NCI-H526 treated with DMSO at 0.1 percent for 48 hours (cell line): ENCODE results near the gene CACFD1.

Experiments
- DNase-seq: peaks from one replicate; lab custom pipeline; 2025; lab: John Stamatoyannopoulos, UW

Gene CACFD1

DNA sequence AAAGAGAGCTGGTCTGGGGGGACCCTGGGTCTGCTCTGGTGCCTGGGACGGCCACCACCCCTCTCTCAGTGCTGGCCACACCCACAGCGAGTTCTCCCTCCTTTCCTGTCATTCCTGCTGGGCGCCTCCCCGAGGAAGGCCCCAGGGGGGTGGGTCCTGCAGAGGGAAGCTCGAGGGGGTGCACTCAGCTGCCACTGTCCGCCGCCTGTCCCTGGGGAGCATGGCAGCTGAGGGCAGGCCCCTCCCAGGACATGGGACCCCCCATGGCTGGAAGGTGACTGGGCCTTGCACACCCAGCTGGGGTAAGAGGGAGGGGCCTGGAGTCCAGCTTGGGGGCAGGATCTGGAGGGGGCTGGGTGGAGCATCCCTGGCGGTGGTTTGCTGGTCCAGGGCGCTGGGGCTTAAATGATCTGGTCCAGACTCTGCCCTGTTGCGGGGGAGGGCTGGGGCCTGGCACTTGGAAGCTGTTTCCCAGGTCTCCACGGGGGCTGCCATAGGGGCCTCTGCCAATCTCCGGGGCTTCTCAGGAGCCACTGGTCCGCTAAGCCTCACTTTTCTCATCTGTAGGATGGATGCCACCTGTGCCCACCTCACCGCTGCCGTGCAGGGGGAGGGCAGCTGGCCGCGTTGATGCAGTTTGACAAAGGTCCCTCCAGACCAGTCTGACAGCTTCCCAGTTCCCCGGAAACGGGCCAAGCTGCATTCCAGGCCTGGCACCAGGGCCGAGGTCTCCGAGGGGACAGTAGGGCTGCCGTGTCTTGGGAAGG, 25.1 kb downstream of the CACFD1 start:
- no peak for DNase-seq

- DNase-seq: no peak
Observed at GRCh38 chr9:133485531-133486260, 25.9 kb downstream of the CACFD1 start.

GRCh38 chr9:133487331-133487725, 27.6 kb downstream of the CACFD1 start:
- DNase-seq: no peak

DNA sequence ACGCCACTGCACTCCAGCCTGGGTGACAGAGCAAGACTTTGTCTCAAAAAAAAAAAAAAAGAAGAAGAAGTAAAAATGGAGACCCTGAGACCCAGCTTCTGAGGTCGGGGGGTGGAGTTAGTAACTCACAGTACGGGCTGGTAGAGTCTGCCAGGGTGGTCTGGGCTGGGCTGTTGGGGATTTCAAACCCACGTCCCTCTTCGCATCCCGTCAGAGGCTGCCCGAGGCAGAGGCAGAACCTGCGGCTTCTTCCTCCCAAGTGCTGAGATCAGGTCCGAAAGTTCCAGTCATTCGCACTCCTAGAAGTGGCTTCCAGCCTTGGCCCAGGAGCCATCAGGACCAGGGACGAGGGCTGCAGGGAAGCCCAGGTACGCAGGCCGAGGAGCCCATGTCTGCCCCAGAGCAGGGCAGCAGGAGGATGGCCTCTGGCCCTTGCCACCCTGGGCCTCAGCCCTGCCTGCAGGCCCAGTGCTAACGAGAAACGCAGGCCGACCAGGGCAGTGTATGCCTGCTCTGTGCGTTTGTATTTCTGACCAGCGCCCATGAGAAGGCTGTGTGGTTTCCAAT, 29.0 kb downstream of the CACFD1 start:
- no peak for DNase-seq

- no peak for DNase-seq
Observed at GRCh38 chr9:133489253-133490190, 29.7 kb downstream of the CACFD1 start.

DNA sequence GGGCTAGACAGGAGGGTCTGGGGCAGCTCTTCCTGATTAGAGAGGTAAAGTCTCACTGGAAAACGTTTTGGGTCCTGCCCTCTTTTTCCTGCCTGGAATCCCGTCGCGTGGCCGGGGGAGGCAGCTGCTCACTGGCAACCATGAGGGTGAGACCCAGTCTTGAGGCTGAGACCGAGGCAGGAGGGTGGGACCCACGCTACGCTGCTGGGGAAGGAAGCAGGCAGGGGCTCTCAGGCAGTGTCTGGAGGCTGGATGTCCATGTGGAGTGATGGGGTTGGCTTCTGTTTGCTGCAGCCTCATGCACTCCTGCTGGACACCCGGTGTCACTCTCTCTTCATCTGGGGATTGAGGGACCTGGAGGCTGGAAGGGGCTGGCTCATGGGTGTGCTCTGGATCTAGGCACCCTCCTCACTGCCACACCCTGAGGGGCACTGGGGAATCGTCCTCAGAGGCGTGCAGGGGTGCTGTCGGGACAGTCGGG, 30.5 kb downstream of the CACFD1 start:
- no peak for DNase-seq

- DNase-seq: no peak
Observed at GRCh38 chr9:133490865-133491655, 31.3 kb downstream of the CACFD1 start.

DNA sequence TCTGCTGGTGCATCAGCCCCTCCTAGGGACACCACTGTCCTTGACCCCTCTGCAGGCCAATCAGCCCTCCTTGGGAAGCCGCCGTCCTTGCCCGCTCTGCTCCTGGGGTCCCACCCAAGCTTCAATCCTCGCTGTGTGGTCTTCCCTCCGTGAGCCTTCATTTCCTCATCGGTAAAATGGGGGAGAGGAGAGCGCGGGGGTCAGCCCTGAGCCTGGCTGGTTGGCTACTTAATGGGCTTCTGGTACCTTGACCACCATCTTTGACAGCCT, 31.8 kb downstream of the CACFD1 start:
- no peak for DNase-seq

- no peak for DNase-seq
Observed at GRCh38 chr9:133492061-133493021, 32.6 kb downstream of the CACFD1 start.

GRCh38 chr9:133493428-133493827, 33.6 kb downstream of the CACFD1 start:
- no peak for DNase-seq

- DNase-seq: no peak
Observed at GRCh38 chr9:133493845-133494540, 34.2 kb downstream of the CACFD1 start.

- no peak for DNase-seq
Observed at GRCh38 chr9:133494636-133495326, 35.0 kb downstream of the CACFD1 start.

DNA sequence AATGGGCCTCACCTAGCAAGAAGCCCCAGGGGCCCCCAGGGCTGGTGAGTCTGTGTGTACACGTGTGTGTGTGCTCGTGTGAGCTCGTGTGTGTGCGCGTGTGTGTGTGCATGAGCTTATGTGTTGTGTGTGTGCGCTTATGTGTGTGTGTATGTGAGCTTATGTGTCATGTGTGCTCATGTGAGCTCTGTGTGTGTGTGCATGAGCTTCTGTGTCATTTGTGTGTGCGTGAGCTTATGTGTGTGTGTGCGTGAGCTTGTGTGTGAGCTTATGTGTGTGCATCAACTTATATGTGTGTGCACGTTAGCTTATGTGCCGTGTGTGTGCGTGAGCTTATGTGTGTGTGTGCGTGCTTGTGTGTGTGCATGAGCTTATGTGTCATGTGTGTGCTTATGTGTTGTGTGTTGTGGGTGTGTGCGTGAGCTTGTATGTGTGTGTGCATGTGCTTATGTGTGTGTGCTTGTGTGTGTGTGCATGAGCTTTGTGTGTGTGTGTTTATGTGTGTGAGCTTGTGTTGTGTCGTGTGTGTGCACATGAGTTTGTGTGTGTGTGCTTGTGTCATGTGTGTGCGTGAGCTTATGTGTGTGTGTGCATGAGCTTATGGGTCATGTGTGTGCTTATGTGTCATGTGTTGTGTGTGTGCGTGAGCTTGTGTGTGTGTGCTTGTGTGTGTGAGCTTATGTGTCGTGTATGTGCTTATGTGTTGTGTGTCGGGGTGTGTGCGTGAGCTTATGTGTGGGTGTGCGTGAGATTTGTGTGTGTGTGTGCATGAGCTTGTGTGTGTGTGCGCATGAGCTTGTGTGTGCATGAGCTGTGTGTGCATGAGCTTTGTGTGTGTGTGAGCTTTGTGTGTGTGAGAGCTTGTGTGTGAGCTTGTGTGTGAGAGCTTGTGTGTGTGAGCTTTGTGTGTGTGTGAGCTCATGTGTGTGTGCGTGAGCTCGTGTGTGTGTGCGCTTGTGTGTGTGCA, 35.8 kb downstream of the CACFD1 start:
- DNase-seq: no peak

GRCh38 chr9:133496861-133497842, 37.4 kb downstream of the CACFD1 start:
- DNase-seq: no peak

GRCh38 chr9:133499132-133499891, 39.5 kb downstream of the CACFD1 start:
- no peak for DNase-seq

DNA sequence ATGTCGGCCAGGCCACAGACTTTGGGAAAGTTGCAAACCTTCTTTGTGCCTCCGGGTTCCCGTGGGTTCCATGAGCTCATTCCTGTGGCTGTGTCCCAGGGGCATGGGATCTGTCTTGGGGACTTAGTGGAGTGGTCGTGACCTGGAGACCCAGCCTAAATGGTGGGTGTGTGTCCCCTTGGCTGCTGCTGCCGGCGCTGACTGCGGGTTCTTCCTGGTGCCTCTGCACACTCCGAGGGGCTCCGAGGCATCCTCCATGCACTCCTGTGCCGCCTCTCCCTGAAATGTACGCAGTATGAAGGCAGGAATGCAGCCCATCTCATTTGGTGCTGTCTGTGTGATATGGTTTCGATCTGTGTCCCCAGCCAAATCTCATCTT, 40.1 kb downstream of the CACFD1 start:
- no peak for DNase-seq
